ENCODE measurements around the gene CALML5. TPM values are rescaled to one million over a fixed set of nuclear protein-coding genes. Genes with fewer than 3 reads are reported as not detected.

The CALML5 gene
- total and polyA plus RNA-seq, 4 donors = not detected

DNA sequence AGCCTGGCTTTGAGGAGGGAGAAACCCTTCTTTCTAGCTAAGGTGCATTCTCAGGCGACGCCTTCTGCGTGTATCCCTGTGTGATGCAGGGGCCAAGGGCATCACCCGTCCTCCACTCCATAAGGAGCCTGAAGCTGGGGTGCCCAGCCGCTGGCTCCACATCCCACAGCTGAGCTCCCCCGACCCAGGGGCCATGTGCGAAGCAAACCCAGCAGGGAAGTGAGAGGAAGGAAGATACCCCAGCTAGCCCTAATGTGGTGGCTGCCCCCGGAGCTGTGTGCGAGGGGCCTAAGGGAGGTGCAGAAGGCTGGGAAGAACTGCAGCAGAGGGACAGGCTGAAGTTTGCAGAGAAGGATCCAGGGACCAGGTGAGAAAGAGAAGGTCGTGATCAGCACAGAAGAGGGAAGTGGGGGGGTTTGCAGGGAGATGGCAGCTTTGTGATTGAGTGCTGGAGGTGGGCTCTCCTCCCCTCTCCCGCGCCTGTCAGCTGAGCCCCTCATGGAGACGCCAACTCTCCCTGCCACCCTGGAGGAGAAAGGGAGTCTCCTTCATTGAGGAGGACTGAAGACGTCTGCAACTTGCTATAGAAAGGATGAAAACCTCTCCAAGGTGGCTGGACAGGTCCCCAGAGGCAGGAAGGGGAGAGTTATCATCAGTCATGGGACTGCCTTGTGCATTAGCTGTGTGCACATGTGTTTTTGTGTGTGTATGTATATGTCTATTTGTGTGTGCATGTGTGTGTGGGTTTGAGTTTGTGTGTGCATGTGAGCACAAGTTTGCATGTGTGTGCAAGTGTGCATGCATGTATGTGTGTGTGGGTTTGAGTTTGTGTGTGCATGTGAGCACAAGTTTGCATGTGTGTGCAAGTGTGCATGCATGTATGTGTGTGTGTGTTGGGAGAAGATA is 3.5 kb upstream of the CALML5 start:
- peaks cover 2% of the 10 kb centered on the region for H3K4me1 ChIP-seq (ENCODE audit: control insufficient read depth, insufficient read depth, low read length)
- no peaks in the 10 kb centered on the region for H3K36me3 ChIP-seq (ENCODE audit: control insufficient read depth, insufficient read depth, low read length)
- 87% methylated on average over 11 of the region's 14 CpGs for WGBS (ENCODE audit: insufficient coverage)
- no peaks in the 10 kb centered on the region for H3K9me3 ChIP-seq (ENCODE audit: control insufficient read depth, insufficient read depth, low read length)
- no peak overlapping the region for H3K27ac ChIP-seq (ENCODE audit: low read depth, low read length)
- no peak overlapping the region for H3K4me3 ChIP-seq (ENCODE audit: low read depth, low read length)
- H3K27me3 ChIP-seq (ENCODE audit: control insufficient read depth, insufficient read depth, low read length) = no peaks in the 10 kb centered on the region
- no peak for DNase-seq (ENCODE audit: low read depth in 4 of 6, low spot score in 6 of 6)

DNA sequence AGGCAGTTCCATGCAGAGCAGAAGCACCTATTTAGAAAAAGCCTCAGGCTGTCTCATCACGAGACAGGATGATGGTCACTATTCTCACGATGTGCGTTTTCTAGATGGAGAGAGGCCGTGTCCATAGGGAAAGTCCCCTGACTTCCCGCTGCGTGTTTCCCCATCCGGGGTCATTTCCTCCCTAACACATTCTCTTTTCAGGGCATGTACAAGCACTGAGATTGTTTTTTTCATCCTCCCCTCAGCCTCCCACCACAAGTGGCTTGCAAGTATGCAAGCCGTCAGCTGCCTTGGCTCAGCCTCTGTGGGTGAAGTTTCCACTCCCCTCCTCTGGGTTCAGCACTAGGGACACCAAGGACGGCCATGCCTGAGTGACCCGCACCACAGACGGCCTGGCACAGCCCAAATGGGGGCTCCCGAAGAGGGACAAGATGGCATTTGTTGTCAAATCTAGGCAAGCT is 2.7 kb upstream of the CALML5 start:
- WGBS (ENCODE audit: insufficient coverage) = 75% methylated on average over 12 of the region's 12 CpGs
- Histone ChIP-seq H3K27ac (ENCODE audit: low read depth, low read length) (no peak overlapping the region), H3K27me3 (ENCODE audit: control insufficient read depth, insufficient read depth, low read length) (no peaks in the 10 kb centered on the region), H3K36me3 (ENCODE audit: control insufficient read depth, insufficient read depth, low read length) (no peaks in the 10 kb centered on the region), H3K4me3 (ENCODE audit: low read depth, low read length) (no peak overlapping the region), H3K9me3 (ENCODE audit: control insufficient read depth, insufficient read depth, low read length) (no peaks in the 10 kb centered on the region), H3K4me1 (ENCODE audit: control insufficient read depth, insufficient read depth, low read length) (peaks cover 2% of the 10 kb centered on the region)
- DNase-seq (ENCODE audit: low read depth in 4 of 6, low spot score in 6 of 6) = no peak

DNA sequence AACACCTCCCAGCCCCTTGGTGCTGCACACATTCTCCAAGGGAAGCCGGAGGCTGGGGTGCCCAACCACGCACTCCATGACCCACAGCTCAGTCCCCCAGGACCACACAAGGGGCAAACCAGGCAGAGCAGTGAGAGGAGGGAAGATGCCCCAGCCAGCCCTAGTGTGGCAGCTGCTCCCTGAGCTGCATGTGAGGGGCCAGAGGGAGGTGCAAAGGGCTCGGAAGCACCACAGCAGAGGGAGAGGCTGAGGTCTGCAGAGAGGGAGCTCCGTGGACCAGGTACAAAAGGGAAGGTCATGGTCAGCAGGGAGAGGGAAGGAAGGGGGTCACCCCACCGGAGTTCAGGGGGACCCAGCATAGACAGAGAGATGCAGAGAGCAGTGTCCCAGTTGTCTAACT is 1.5 kb upstream of the CALML5 start:
- Histone ChIP-seq H3K4me1 (ENCODE audit: control insufficient read depth, insufficient read depth, low read length) (peaks cover 2% of the 10 kb centered on the region), H3K27ac (ENCODE audit: low read depth, low read length) (no peak overlapping the region), H3K4me3 (ENCODE audit: low read depth, low read length) (no peak overlapping the region), H3K9me3 (ENCODE audit: control insufficient read depth, insufficient read depth, low read length) (no peaks in the 10 kb centered on the region), H3K27me3 (ENCODE audit: control insufficient read depth, insufficient read depth, low read length) (no peaks in the 10 kb centered on the region), H3K36me3 (ENCODE audit: control insufficient read depth, insufficient read depth, low read length) (no peaks in the 10 kb centered on the region)
- WGBS (ENCODE audit: insufficient coverage) = 65% methylated on average over 2 of the region's 5 CpGs
- no peak for DNase-seq (ENCODE audit: low read depth in 4 of 6, low spot score in 6 of 6)

- Histone ChIP-seq H3K27ac (ENCODE audit: low read depth, low read length) (no peak overlapping the region), H3K36me3 (ENCODE audit: control insufficient read depth, insufficient read depth, low read length) (no peaks in the 10 kb centered on the region), H3K27me3 (ENCODE audit: control insufficient read depth, insufficient read depth, low read length) (no peaks in the 10 kb centered on the region), H3K9me3 (ENCODE audit: control insufficient read depth, insufficient read depth, low read length) (no peaks in the 10 kb centered on the region), H3K4me1 (ENCODE audit: control insufficient read depth, insufficient read depth, low read length) (peaks cover 2% of the 10 kb centered on the region), H3K4me3 (ENCODE audit: low read depth, low read length) (no peak overlapping the region)
- WGBS (ENCODE audit: insufficient coverage) = 96% methylated on average over 6 of the region's 7 CpGs
- no peak for DNase-seq (ENCODE audit: low read depth in 4 of 6, low spot score in 6 of 6)
Observed at GRCh38 chr10:5500162-5500670, 846 bp upstream of the CALML5 start.

DNA sequence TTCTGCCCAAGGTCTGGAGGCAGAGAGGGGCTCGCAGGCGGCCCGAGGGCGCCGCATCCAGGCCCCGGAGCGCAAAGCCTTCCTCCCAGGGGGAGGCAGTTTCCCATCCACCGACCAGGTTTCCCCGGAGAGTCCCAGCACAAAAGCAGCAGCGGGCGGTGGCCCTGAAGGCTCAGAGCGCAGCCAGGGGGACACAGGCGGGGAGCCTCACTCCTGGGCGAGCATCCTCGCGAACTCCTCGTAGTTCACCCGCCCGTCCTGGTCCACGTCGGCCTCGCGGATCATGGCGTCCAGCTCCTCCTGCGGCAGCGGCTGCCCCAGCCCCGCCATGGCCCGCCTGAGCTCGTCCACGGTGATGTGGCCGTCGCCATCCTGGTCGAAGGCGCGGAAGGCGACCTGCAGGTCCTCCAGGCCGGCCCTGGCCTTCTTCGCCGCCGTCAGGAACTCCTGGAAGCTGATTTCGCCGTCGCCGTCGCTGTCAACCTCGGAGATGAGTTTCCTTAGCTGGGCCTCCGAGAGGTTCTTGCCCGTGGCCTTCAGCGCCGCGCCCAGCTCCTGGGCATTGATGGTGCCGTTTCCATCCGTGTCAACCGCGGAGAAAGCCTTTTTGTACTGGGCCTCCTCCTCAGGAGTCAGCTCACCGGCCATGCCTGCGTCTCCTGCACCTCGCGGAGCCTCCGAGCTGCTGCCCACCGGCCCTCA is 428 bp downstream of the CALML5 start:
- Histone ChIP-seq H3K4me3 (ENCODE audit: low read depth, low read length) (no peak overlapping the region), H3K36me3 (ENCODE audit: control insufficient read depth, insufficient read depth, low read length) (no peaks in the 10 kb centered on the region), H3K9me3 (ENCODE audit: control insufficient read depth, insufficient read depth, low read length) (no peaks in the 10 kb centered on the region), H3K27ac (ENCODE audit: low read depth, low read length) (no peak overlapping the region), H3K4me1 (ENCODE audit: control insufficient read depth, insufficient read depth, low read length) (peaks cover 2% of the 10 kb centered on the region), H3K27me3 (ENCODE audit: control insufficient read depth, insufficient read depth, low read length) (no peaks in the 10 kb centered on the region)
- no peak for DNase-seq (ENCODE audit: low read depth in 4 of 6, low spot score in 6 of 6)
- 94% methylated on average over 61 of the region's 61 CpGs for WGBS (ENCODE audit: insufficient coverage)

DNA sequence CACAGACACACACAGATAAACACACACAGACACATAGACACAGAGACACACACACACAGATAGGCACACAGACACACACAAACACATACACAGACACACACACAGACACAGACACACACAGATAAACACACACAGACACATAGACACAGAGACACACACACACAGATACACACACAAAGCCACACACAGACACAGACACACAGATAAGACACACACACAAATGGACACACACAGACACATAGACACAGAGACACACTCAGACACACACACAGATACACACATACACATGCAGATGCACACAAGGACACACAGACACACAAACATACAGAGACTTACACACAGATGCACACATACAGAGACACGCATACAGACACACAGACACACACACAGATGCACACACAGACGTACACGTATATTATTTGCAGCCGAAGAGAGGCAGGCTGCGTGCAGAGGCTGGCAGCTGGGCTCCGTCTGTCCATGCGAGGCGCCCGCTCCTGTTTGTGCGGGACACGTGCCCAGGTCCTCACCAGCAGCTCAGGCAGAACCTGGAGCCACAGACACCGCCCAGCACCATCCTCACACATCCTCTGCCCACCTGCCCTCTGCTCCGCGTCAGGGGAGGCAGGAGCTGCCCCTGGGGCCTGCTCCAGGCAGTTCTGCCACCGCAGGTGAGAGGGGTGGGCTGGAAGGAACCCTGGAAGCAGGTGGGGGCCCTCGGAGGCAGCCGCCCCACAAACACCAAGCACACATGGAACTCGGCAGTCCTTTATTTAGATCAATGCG is 1.2 kb downstream of the CALML5 start:
- H3K4me3 ChIP-seq (ENCODE audit: low read depth, low read length) = no peak overlapping the region
- no peaks in the 10 kb centered on the region for H3K36me3 ChIP-seq (ENCODE audit: control insufficient read depth, insufficient read depth, low read length)
- H3K27me3 ChIP-seq (ENCODE audit: control insufficient read depth, insufficient read depth, low read length) = no peaks in the 10 kb centered on the region
- H3K9me3 ChIP-seq (ENCODE audit: control insufficient read depth, insufficient read depth, low read length) = no peaks in the 10 kb centered on the region
- WGBS (ENCODE audit: insufficient coverage) = 91% methylated on average over 14 of the region's 19 CpGs
- peaks cover 2% of the 10 kb centered on the region for H3K4me1 ChIP-seq (ENCODE audit: control insufficient read depth, insufficient read depth, low read length)
- no peak overlapping the region for H3K27ac ChIP-seq (ENCODE audit: low read depth, low read length)
- no peak for DNase-seq (ENCODE audit: low read depth in 4 of 6, low spot score in 6 of 6)

- WGBS (ENCODE audit: insufficient coverage) = 87% methylated on average over 6 of the region's 6 CpGs
- Histone ChIP-seq H3K27ac (ENCODE audit: low read depth, low read length) (no peak overlapping the region), H3K4me3 (ENCODE audit: low read depth, low read length) (no peak overlapping the region), H3K9me3 (ENCODE audit: control insufficient read depth, insufficient read depth, low read length) (no peaks in the 10 kb centered on the region), H3K27me3 (ENCODE audit: control insufficient read depth, insufficient read depth, low read length) (no peaks in the 10 kb centered on the region), H3K4me1 (ENCODE audit: control insufficient read depth, insufficient read depth, low read length) (peaks cover 2% of the 10 kb centered on the region), H3K36me3 (ENCODE audit: control insufficient read depth, insufficient read depth, low read length) (no peaks in the 10 kb centered on the region)
- DNase-seq (ENCODE audit: low read depth in 4 of 6, low spot score in 6 of 6) = no peak
Observed at GRCh38 chr10:5497289-5497688, 2.1 kb downstream of the CALML5 start.

- no peaks in the 10 kb centered on the region for H3K4me1 ChIP-seq (ENCODE audit: control insufficient read depth, insufficient read depth, low read length)
- 93% methylated on average over 15 of the region's 25 CpGs for WGBS (ENCODE audit: insufficient coverage)
- no peak for DNase-seq (ENCODE audit: low read depth in 4 of 6, low spot score in 6 of 6)
Observed at GRCh38 chr10:5496261-5497250, 2.8 kb downstream of the CALML5 start.

More at GRCh38 chr10:5496261-5497250, 2.8 kb downstream of the CALML5 start:
- Histone ChIP-seq H3K27me3 (ENCODE audit: control insufficient read depth, insufficient read depth, low read length) (no peaks in the 10 kb centered on the region), H3K9me3 (ENCODE audit: control insufficient read depth, insufficient read depth, low read length) (no peaks in the 10 kb centered on the region), H3K36me3 (ENCODE audit: control insufficient read depth, insufficient read depth, low read length) (no peaks in the 10 kb centered on the region), H3K4me3 (ENCODE audit: low read depth, low read length) (no peak overlapping the region), H3K27ac (ENCODE audit: low read depth, low read length) (no peak overlapping the region)

Measured in spinal cord (tissue), 10 donors.